ENCODE data around the gene EFNA5.

- no peak for TF ChIP-seq GATA3 (IDR thresholded peaks at IDR 0.05; ENCODE audit: low read depth, low read length)
- TF ChIP-seq GATA2 (IDR thresholded peaks at IDR 0.05; ENCODE audit: low read depth, low read length), result no peak
These were observed 1.7 kb upstream of the EFNA5 start for GRCh38 chr5:107672211-107673038.

Measured in SH-SY5Y (cell line).